ENCODE data around the gene FBP2.
A peak's percentile ranks its signal among the peaks of the same experiment; 100 is the strongest.

GRCh38 chr9:94623253-94623652, 29.6 kb upstream of the FBP2 start:
- TF ChIP-seq MAX (IDR thresholded peaks at IDR 0.05) (0 out of 2 replicates have a peak, but pooled peaks have one; percentile 34), EP300 (IDR thresholded peaks at IDR 0.05; ENCODE audit: borderline replicate concordance) (no peak), CREB1 (IDR thresholded peaks at IDR 0.05; ENCODE audit: low read depth) (no peak), EGR1 (IDR thresholded peaks at IDR 0.05) (no peak), RAD21 (IDR thresholded peaks at IDR 0.05; ENCODE audit: low read depth) (peak; percentile 17; the same call in 1 of the 2 replicates), NFIC (IDR thresholded peaks at IDR 0.05) (no peak), REST (IDR thresholded peaks at IDR 0.05; ENCODE audit: low read depth) (no peak), TEAD4 (IDR thresholded peaks at IDR 0.05) (no peak), TAF1 (IDR thresholded peaks at IDR 0.05; ENCODE audit: low read depth) (no peak)
